Activated CD8-positive, alpha-beta memory T cell treated with anti-CD3 and anti-CD28 coated beads, Interleukin-2, amount 50 U/mL, for 1 hour (primary cell): ENCODE data around the gene NFIA.

Source experiments
- DNase-seq: peaks from one replicate; pipeline ENCODE4 v3.0.0-alpha.2; 2020; ENCODE audit errors: extremely low read depth

Gene NFIA

GRCh38 chr1:61432616-61433388 is 350.4 kb downstream of the NFIA start:
- DNase-seq, result no peak

- no peak for DNase-seq
These were observed 351.3 kb downstream of the NFIA start for GRCh38 chr1:61433646-61434045.

- DNase-seq, result no peak
These were observed 351.9 kb downstream of the NFIA start for GRCh38 chr1:61434276-61434675.

- DNase-seq, result no peak
These were observed 352.9 kb downstream of the NFIA start for GRCh38 chr1:61435226-61435625.

GRCh38 chr1:61436016-61436415 is 353.7 kb downstream of the NFIA start:
- no peak for DNase-seq

GRCh38 chr1:61436491-61437120 is 354.2 kb downstream of the NFIA start:
- DNase-seq, result no peak

GRCh38 chr1:61439234-61439633 is 356.9 kb downstream of the NFIA start:
- no peak for DNase-seq

GRCh38 chr1:61441723-61442262 is 359.4 kb downstream of the NFIA start:
- no peak for DNase-seq

GRCh38 chr1:61442544-61442943 is 360.2 kb downstream of the NFIA start:
- no peak for DNase-seq

GRCh38 chr1:61444288-61444687 is 361.9 kb downstream of the NFIA start:
- no peak for DNase-seq

- no peak for DNase-seq
These were observed 363.0 kb downstream of the NFIA start for GRCh38 chr1:61445269-61445825.

GRCh38 chr1:61446531-61446991 is 364.2 kb downstream of the NFIA start:
- no peak for DNase-seq

- no peak for DNase-seq
These were observed 365.0 kb downstream of the NFIA start for GRCh38 chr1:61447106-61447967.

- DNase-seq, result no peak
These were observed 365.6 kb downstream of the NFIA start for GRCh38 chr1:61447968-61448430.

GRCh38 chr1:61448914-61449313 is 366.6 kb downstream of the NFIA start:
- no peak for DNase-seq

GRCh38 chr1:61449410-61449809 is 367.0 kb downstream of the NFIA start:
- DNase-seq, result no peak

GRCh38 chr1:61450454-61450853 is 368.1 kb downstream of the NFIA start:
- DNase-seq, result no peak

GRCh38 chr1:61450872-61451571 is 368.7 kb downstream of the NFIA start:
- no peak for DNase-seq

GRCh38 chr1:61451572-61451968 is 369.2 kb downstream of the NFIA start:
- no peak for DNase-seq

- no peak for DNase-seq
These were observed 370.0 kb downstream of the NFIA start for GRCh38 chr1:61452176-61453035.
